GM12878 (cell line): ENCODE data around the gene FOXL3. TPM values are rescaled to one million over a fixed set of nuclear protein-coding genes. Genes with fewer than 3 reads are reported as not detected.
"Not testable (repeated sequence)": the region's sequence is repeated elsewhere in the genome, so short reads cannot be mapped to it uniquely, and the experiment has no call there.

Experiments
- ATAC-seq: fragments of 200-7000 bp; cut with Tn5 transposase; 3 replicates; pipeline ENCODE4 v1.9.1; 2020; ENCODE audit warnings: mild to moderate bottlenecking, moderate library complexity
- BruUV-seq: library from RNA; stranded (reverse); fragments of 400-500 nt; replicated peaks from 2 replicates; lab custom pipeline; 2021; lab: Mats Ljungman, UMichigan
- CTCF ChIA-PET: fragments of 300-600 bp; sonication (Branson Sonifier 250); formaldehyde crosslinking; extraction: SDS; loops from one replicate; lab custom pipeline; 2021; ENCODE audit warnings: inconsistent platforms; lab: Yijun Ruan, JAX
- POLR2A ChIA-PET: fragments of 350-600 bp; formaldehyde crosslinking; extraction: SDS; loops from one replicate; lab custom pipeline; 2021; ENCODE audit warnings: inconsistent platforms; lab: Charles Lee
- RAD21 ChIA-PET: fragments of 300-600 bp; sonication (Branson Sonifier 250); formaldehyde crosslinking; loops from one replicate; lab custom pipeline; 2023; ENCODE audit warnings: antibody characterized with exemption; ENCODE audit not compliant: unreplicated experiment; lab: Charles Lee
- SMC1A ChIA-PET: fragments of 300-600 bp; sonication (Branson Sonifier 250); formaldehyde crosslinking; loops from one replicate; lab custom pipeline; 2023; ENCODE audit not compliant: unreplicated experiment, uncharacterized antibody; lab: Charles Lee
- DNase-seq: peaks from one replicate; pipeline ENCODE4 v3.0.0-alpha.2; 2011; ENCODE audit warnings: low read depth, low spot score
- FAIRE-seq: peaks from 3 replicates; lab custom pipeline; 2011; peaks lifted over from hg19 to GRCh38; lab: Jason Lieb, UNC
- H2AFZ ChIP-seq: 2 replicates; pipeline ENCODE4 v1.6.0; 2011; ENCODE audit warnings: low read depth, low read length, control low read depth; ENCODE audit not compliant: control insufficient read depth
- H3K27ac ChIP-seq: 2 replicates; pipeline ENCODE4 v1.5.1; 2011; ENCODE audit warnings: control low read depth; ENCODE audit not compliant: control insufficient read depth, insufficient read depth
- H3K27me3 ChIP-seq, 2 experiments: replicated peaks in 1 of 2; 2 replicates each; pipeline versions ENCODE4 v1.6.0 to v1.6.1; 2011; ENCODE audit warnings: low read length in 1 of 2; ENCODE audit not compliant: control insufficient read depth in 2 of 2, insufficient read depth in 2 of 2
- H3K36me3 ChIP-seq, 2 experiments: 2 replicates each; pipeline ENCODE4 v1.5.1; 2011; ENCODE audit warnings: low read length in 1 of 2; ENCODE audit not compliant: control insufficient read depth in 2 of 2, insufficient read depth in 2 of 2
- H3K4me1 ChIP-seq: 2 replicates; pipeline ENCODE4 v1.6.1; 2011; ENCODE audit warnings: mild to moderate bottlenecking, low read length, moderate library complexity, mixed read lengths; ENCODE audit not compliant: control insufficient read depth, insufficient read depth
- H3K4me2 ChIP-seq: 2 replicates; pipeline ENCODE4 v1.6.0; 2011; ENCODE audit warnings: control low read depth; ENCODE audit not compliant: control insufficient read depth, insufficient read depth
- H3K4me3 ChIP-seq: fragments of 200-600 bp; sonication (generic); 2 replicates; pipeline ENCODE4 v1.5.1; 2016
- H3K79me2 ChIP-seq: 2 replicates; pipeline ENCODE4 v1.6.0; 2011; ENCODE audit warnings: low read length; ENCODE audit not compliant: control insufficient read depth, insufficient read depth
- H3K9ac ChIP-seq: 2 replicates; pipeline ENCODE4 v1.8.0; 2011; ENCODE audit warnings: low read length, control low read depth, mixed read lengths; ENCODE audit not compliant: control insufficient read depth, insufficient read depth
- H3K9me3 ChIP-seq: replicated peaks from 3 replicates; pipeline ENCODE4 v1.5.1; 2011; ENCODE audit warnings: mild to moderate bottlenecking, low read length; ENCODE audit not compliant: control insufficient read depth, insufficient read depth
- H4K20me1 ChIP-seq: 2 replicates; pipeline ENCODE4 v1.6.0; 2011; ENCODE audit not compliant: control insufficient read depth, insufficient read depth
- CTCF ChIP-seq, 3 experiments: IDR thresholded peaks in 2 of 3; conservative IDR thresholded peaks in 1 of 3; 2 replicates each; pipeline ENCODE4 v1.5.1; 2011; ENCODE audit warnings: low read depth in 3 of 3, low read length in 3 of 3, mild to moderate bottlenecking in 3 of 3, control low read depth in 2 of 3, moderate library complexity in 2 of 3, inconsistent platforms in 1 of 3, mixed read lengths in 1 of 3; ENCODE audit not compliant: control insufficient read depth in 2 of 3, insufficient read depth in 1 of 3; ENCODE audit errors: extremely low read depth in 1 of 3
- ETV6 ChIP-seq, 2 experiments: fragments of 450-650 bp in 1 of 2; IDR thresholded peaks in 1 of 2; conservative IDR thresholded peaks in 1 of 2; 2 replicates each; pipeline ENCODE4 v1.6.1; 2014; ENCODE audit warnings: antibody characterized with exemption in 1 of 2, borderline replicate concordance in 1 of 2, low read depth in 1 of 2, mild to moderate bottlenecking in 1 of 2, moderate library complexity in 1 of 2
- SMARCA5 ChIP-seq: fragments of 450-650 bp; IDR thresholded peaks from 2 replicates; pipeline ENCODE4 v1.6.1; 2017; ENCODE audit warnings: mild to moderate bottlenecking
- WGBS: methylation state at CpG from one replicate; pipeline ENCODE4 v1.1.6; 2016; ENCODE audit warnings: low lambda C conversion rate; ENCODE audit not compliant: insufficient replicate concordance, insufficient coverage; ENCODE audit errors: missing lambda C conversion rate; 5-methylcytosine and 5-hydroxymethylcytosine counted together
- in situ Hi-C: fragments of 300-500 bp; cut with MboI; formaldehyde crosslinking; loops from 9 replicates; pipeline ENCODE4 v1.14.3; 2018; ENCODE audit warnings: mixed read lengths
- intact Hi-C: fragments of 100-400 bp; cut with micrococcal nuclease; formaldehyde crosslinking; loops from one replicate; pipeline ENCODE4 v1.14.2; 2022; ENCODE audit not compliant: unreplicated experiment
- polyA plus RNA-seq, 11 experiments: library from polyadenylated mRNA; depleted of rRNA in 4 of 11; unstranded in 6 of 11; stranded (reverse) in 5 of 11; fragments of >200 nt; fragmentation: Nextera tagmentation in 4 of 11; fragmentation: Illumina TruSeq in 1 of 11; extraction: Ambion mirVana in 4 of 11; extraction: Trizol in 1 of 11; gene quantifications; 1 replicate in 1 of 11; 2 replicates in 10 of 11; pipeline versions ENCODE4 v1.2.1 to v1.2.3, GENCODE V29; 2011 to 2016; ENCODE audit warnings: inconsistent platforms in 2 of 11, missing spikeins in 2 of 11, low read depth in 1 of 11
- total RNA-seq, 4 experiments: library from RNA; depleted of rRNA in 3 of 4; stranded (reverse); fragments of >200 nt in 3 of 4; fragmentation: Illumina TruSeq in 1 of 4; extraction: Trizol in 1 of 4; gene quantifications; 2 replicates each; pipeline versions ENCODE4 v1.2.1 to v1.2.3, GENCODE V29; 2013 to 2021

Gene FOXL3
- total and polyA plus RNA-seq, 10 of the 15 experiments (the other 5 are each of a cell fraction or from before 2014, with no cell fraction given), result not detected

DNA sequence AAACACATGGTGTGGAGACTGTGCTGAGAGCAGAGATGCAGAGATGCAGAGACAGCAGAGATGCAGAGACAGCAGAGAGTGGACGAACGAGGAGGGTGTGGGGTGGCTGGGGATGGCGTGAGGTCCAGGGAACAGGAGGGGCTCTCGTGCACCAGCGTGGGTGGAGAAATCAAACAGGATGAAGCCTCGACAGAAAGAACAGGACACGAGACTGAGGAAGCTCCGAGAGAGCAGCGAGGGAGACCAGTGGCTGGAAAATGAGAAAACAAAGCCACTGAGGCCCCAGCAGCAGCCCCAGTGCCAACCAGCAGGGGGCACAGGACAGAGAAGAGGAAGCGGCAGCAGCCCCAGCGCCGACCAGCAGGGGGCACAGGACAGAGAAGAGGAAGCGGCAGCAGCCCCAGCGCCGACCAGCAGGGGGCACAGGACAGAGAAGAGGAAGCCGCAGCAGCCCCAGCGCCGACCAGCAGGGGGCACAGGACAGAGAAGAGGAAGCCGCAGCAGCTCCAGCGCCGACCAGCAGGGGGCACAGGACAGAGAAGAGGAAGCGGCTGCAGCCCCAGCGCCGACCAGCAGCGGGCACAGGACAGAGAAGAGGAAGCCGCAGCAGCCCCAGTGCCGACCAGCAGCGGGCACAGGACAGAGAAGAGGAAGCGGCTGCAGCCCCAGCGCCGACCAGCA, 27.2 kb upstream of the FOXL3 start:
- H3K9ac ChIP-seq, CTCF ChIA-PET, POLR2A ChIA-PET, BruUV-seq, H3K9me3 ChIP-seq, intact Hi-C loops, in situ Hi-C loops, H2AFZ ChIP-seq, SMC1A ChIA-PET, FAIRE-seq, RAD21 ChIA-PET, ATAC-seq, H3K79me2 ChIP-seq, H3K27me3 ChIP-seq, DNase-seq, H3K27ac ChIP-seq, H4K20me1 ChIP-seq, H3K36me3 ChIP-seq, H3K4me3 ChIP-seq, H3K4me1 ChIP-seq: not testable (repeated sequence)
- 0 out of 2 replicates have a peak overlapping the region, but pooled peaks have one; percentile 22 for H3K4me2 ChIP-seq
- WGBS, result 30% methylated on average over 15 of the region's 31 CpGs
- TF ChIP-seq ETV6 (conservative IDR thresholded peaks at IDR 0.05 in 1 of 2, IDR thresholded peaks at IDR 0.05 in 1 of 2; ENCODE audit: borderline replicate concordance in 1 of 2, low read depth in 1 of 2), result 0 out of 4 replicates have a peak, but pooled peaks of 1 of the 2 experiments have one; percentile 13
- TF ChIP-seq CTCF (IDR thresholded peaks at IDR 0.05 in 2 of 3, conservative IDR thresholded peaks at IDR 0.05 in 1 of 3; ENCODE audit: control insufficient read depth in 2 of 3, extremely low read depth in 1 of 3, insufficient read depth in 1 of 3, low read depth in 3 of 3, low read length in 3 of 3), result peak in 2 of 3 experiments; percentile 23 to 26; a peak in 3 of 6 replicates
- 0 out of 2 replicates have a peak, but pooled peaks have one; percentile 52 for TF ChIP-seq SMARCA5
